CD4-positive, alpha-beta T cell (primary cell): ENCODE measurements around the gene ZNF331. TPM values are rescaled to one million over a fixed set of nuclear protein-coding genes. Genes with fewer than 3 reads are reported as not detected.

Source experiments
- ATAC-seq: fragments of 200-7000 bp; cut with Tn5 transposase; one replicate; pipeline ENCODE4 v1.10.0; 2022; ENCODE audit warnings: mild to moderate bottlenecking; ENCODE audit not compliant: poor library complexity
- CTCF ChIA-PET: fragments of 350-600 bp; sonication (Branson Sonifier 250); formaldehyde crosslinking; loops from one replicate; lab custom pipeline; 2021; ENCODE audit warnings: antibody characterized with exemption, inconsistent platforms; lab: Charles Lee
- POLR2A ChIA-PET: fragments of 350-600 bp; sonication (Branson Sonifier 250); formaldehyde crosslinking; loops from one replicate; lab custom pipeline; 2021; ENCODE audit warnings: antibody characterized with exemption, inconsistent platforms; lab: Charles Lee
- DNase-seq, 14 experiments: peaks; one replicate each; pipeline ENCODE4 v3.0.0-alpha.2; 2013 to 2020; ENCODE audit warnings: mixed read lengths in 2 of 14
- H3K27ac ChIP-seq, 2 donors: one replicate each; pipeline versions ENCODE4 v1.5.1 to v1.7.0; 2013; ENCODE audit warnings: low read length in 2 of 2, low read depth in 1 of 2, mild to moderate bottlenecking in 1 of 2
- H3K27me3 ChIP-seq, 2 experiments: 1 replicate in 1 of 2; 2 replicates in 1 of 2; pipeline versions ENCODE4 v1.6.1 to v1.7.0; 2013; ENCODE audit warnings: low read length in 2 of 2, control low read depth in 1 of 2, mild to moderate bottlenecking in 1 of 2, moderate library complexity in 1 of 2; ENCODE audit not compliant: insufficient read depth in 2 of 2, control insufficient read depth in 1 of 2
- H3K36me3 ChIP-seq: one replicate; pipeline ENCODE4 v1.6.1; 2013; ENCODE audit warnings: low read length, control low read depth; ENCODE audit not compliant: insufficient read depth
- H3K4me1 ChIP-seq: one replicate; pipeline ENCODE4 v1.6.1; 2013; ENCODE audit warnings: low read length, control low read depth; ENCODE audit not compliant: insufficient read depth
- H3K4me3 ChIP-seq: one replicate; pipeline ENCODE4 v1.5.1; 2013; ENCODE audit warnings: mild to moderate bottlenecking, low read length, moderate library complexity
- H3K9me3 ChIP-seq, 2 experiments: 1 replicate in 1 of 2; 2 replicates in 1 of 2; pipeline versions ENCODE4 v1.6.1 to v1.7.0; 2013; ENCODE audit warnings: low read length in 2 of 2, mild to moderate bottlenecking in 2 of 2, control low read depth in 1 of 2, moderate library complexity in 1 of 2; ENCODE audit not compliant: control insufficient read depth in 1 of 2, insufficient read depth in 1 of 2
- H3K27ac Mint-ChIP-seq: one replicate; pipeline ENCODE4 v1.8.0; 2020; ENCODE audit warnings: mixed read lengths
- H3K27me3 Mint-ChIP-seq: one replicate; pipeline ENCODE4 v1.8.0; 2021; ENCODE audit warnings: mixed read lengths
- H3K36me3 Mint-ChIP-seq: one replicate; pipeline ENCODE4 v1.8.0; 2021; ENCODE audit warnings: low read depth, mixed read lengths
- H3K4me1 Mint-ChIP-seq: one replicate; pipeline ENCODE4 v1.8.0; 2021; ENCODE audit warnings: low read depth, mixed read lengths
- H3K4me3 Mint-ChIP-seq: one replicate; pipeline ENCODE4 v1.8.0; 2020; ENCODE audit warnings: mild to moderate bottlenecking, mixed read lengths
- H3K9me3 Mint-ChIP-seq: one replicate; pipeline ENCODE4 v1.8.0; 2020; ENCODE audit warnings: mixed read lengths
- intact Hi-C, 2 experiments: fragments of 100-400 bp; cut with DNase I in 1 of 2; cut with micrococcal nuclease in 1 of 2; formaldehyde crosslinking; loops; one replicate each; pipeline versions ENCODE4 v1.15.1 to v1.9.0; 2023 to 2025; cut with DNase I, micrococcal nuclease
- total RNA-seq, 174 experiments: library from RNA in 2 of 174; stranded (reverse) in 2 of 174; gene quantifications; one replicate each; pipeline ENCODE4 v1.2.3 and lab custom pipeline; 2021 to 2026
- TF ChIP-seq, protein P1 (sequence below): fragments of 200-600 bp; IDR thresholded peaks from one replicate; pipeline ENCODE4 v1.8.0; 2022; ENCODE audit warnings: antibody characterized with exemption, mild to moderate bottlenecking

ZNF331 gene
- total RNA-seq, 2 experiments from 2014 or later = 428 to 437 TPM

DNA sequence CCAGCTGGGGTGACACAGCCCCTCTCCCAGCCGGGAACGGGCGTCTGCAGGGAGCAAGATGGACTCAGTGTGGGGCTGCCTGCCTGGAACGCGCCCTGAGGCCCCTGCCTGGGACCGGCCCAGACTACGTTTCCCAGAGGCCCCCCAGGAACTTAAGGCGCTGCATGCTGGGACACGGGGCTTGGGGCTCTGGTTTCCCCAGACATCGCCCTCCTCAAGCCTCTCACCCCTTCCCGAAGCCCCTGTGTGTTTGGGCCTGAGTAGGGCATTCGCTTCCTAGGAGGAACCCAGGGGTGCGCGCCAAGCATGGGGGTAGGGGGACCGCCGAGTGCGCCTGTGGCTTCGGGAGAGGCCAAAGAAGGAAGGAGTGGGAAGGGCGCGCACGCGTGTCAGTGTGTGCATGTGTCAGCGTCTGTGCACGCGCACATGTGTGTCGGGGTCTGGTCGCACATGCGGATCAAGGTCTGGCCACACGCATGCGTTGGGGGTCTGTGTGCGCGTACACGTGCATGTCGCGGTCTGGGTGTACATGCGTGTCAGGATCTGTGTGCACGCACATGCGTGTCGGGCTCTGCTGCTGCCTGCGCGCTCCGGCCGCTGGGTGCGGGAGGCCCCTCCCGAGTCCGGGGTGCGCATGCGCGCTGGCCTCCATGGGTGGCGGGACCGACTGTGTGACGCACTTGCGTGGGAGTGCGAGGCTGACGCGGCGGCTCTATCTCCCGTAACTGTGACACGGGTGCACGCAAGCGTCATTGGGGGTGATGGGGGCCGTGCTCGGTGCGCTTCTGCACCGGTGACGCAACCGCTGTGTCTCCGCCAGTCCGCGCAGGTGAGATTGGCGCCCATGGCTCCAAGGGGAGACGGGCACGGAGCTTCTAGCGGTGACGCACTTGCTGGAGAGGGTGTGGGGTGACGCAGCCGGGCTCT is 16.2 kb downstream of the ZNF331 start:
- peaks cover 11% of the 10 kb centered on the region for H3K27me3 Mint-ChIP-seq
- H3K4me1 ChIP-seq = peaks cover 17% of the 10 kb centered on the region
- CTCF ChIA-PET = interaction anchor here (1.2 kb wide), 1 partner anchor 16 kb away, joined by 5 read pairs; the partner anchor contains the start of gene ZNF331
- H3K36me3 Mint-ChIP-seq = peaks cover 89% of the 10 kb centered on the region
- H3K9me3 Mint-ChIP-seq = no peaks in the 10 kb centered on the region
- peaks cover 43% of the 10 kb centered on the region for H3K4me1 Mint-ChIP-seq
- DNase-seq (peak; percentile 81 to 98 (median 91)), ATAC-seq (peak; percentile 68)
- POLR2A ChIA-PET = interaction anchor here (0.6 to 1.8 kb wide), 4 partner anchors 15 to 313 kb away, joined by 3 to 7 read pairs (median 5); partner anchors contain the start of gene ZNF331
- peaks cover 0 to 39% of the 10 kb centered on the region in 2 experiments for H3K9me3 ChIP-seq
- peaks cover 15% of the 10 kb centered on the region for H3K36me3 ChIP-seq
- H3K27me3 ChIP-seq = no peaks in the 10 kb centered on the region
- intact Hi-C loops = loop anchor here (1.0 to 10.0 kb wide), 2 partner anchors 16 to 311 kb away; partner anchors contain the start of genes MYADM (in 1 of the 2) and ZNF331 (in 1 of the 2)
- peak overlapping the region; percentile 82 to 98 for H3K27ac ChIP-seq
- peak overlapping the region; percentile 99 for H3K27ac Mint-ChIP-seq
- TF ChIP-seq, protein P1, sequence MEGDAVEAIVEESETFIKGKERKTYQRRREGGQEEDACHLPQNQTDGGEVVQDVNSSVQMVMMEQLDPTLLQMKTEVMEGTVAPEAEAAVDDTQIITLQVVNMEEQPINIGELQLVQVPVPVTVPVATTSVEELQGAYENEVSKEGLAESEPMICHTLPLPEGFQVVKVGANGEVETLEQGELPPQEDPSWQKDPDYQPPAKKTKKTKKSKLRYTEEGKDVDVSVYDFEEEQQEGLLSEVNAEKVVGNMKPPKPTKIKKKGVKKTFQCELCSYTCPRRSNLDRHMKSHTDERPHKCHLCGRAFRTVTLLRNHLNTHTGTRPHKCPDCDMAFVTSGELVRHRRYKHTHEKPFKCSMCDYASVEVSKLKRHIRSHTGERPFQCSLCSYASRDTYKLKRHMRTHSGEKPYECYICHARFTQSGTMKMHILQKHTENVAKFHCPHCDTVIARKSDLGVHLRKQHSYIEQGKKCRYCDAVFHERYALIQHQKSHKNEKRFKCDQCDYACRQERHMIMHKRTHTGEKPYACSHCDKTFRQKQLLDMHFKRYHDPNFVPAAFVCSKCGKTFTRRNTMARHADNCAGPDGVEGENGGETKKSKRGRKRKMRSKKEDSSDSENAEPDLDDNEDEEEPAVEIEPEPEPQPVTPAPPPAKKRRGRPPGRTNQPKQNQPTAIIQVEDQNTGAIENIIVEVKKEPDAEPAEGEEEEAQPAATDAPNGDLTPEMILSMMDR = no peak
- H3K4me3 ChIP-seq = peak overlapping the region; percentile 89
- peak overlapping the region; percentile 96 for H3K4me3 Mint-ChIP-seq

- intact Hi-C loops = loop anchor here (1.0 to 10.0 kb wide), 2 partner anchors 17 to 310 kb away; partner anchors contain the start of genes MYADM (in 1 of the 2) and ZNF331 (in 1 of the 2)
- peak overlapping the region; percentile 99 for H3K27ac Mint-ChIP-seq
These were observed 16.9 kb downstream of the ZNF331 start for GRCh38 chr19:53554804-53555203.

More at GRCh38 chr19:53554804-53555203, 16.9 kb downstream of the ZNF331 start:
- H3K27me3 ChIP-seq = no peaks in the 10 kb centered on the region
- peak overlapping the region; percentile 96 for H3K4me3 Mint-ChIP-seq
- peaks cover 36% of the 10 kb centered on the region for H3K4me1 Mint-ChIP-seq
- peaks cover 11% of the 10 kb centered on the region for H3K27me3 Mint-ChIP-seq
- TF ChIP-seq, protein P1 = no peak
- ChIA-PET POLR2A (interaction anchor here (0.6 to 1.8 kb wide), 4 partner anchors 16 to 312 kb away, joined by 3 to 7 read pairs (median 5); partner anchors contain the start of gene ZNF331), CTCF (interaction anchor here (1.2 kb wide), 1 partner anchor 17 kb away, joined by 5 read pairs; the partner anchor contains the start of gene ZNF331)
- H3K36me3 Mint-ChIP-seq = peaks cover 89% of the 10 kb centered on the region
- peak; percentile 0 for ATAC-seq
- H3K4me1 ChIP-seq = peaks cover 17% of the 10 kb centered on the region
- peak overlapping the region; percentile 82 to 98 for H3K27ac ChIP-seq
- peaks cover 0 to 39% of the 10 kb centered on the region in 2 experiments for H3K9me3 ChIP-seq
- no peak for DNase-seq
- H3K4me3 ChIP-seq = peak overlapping the region; percentile 89
- H3K9me3 Mint-ChIP-seq = no peaks in the 10 kb centered on the region
- H3K36me3 ChIP-seq = peaks cover 21% of the 10 kb centered on the region
